ENCODE results near the gene DHX58. TPM values are rescaled to one million over a fixed set of nuclear protein-coding genes. Genes with fewer than 3 reads are reported as not detected.

Gene DHX58
- total and polyA plus RNA-seq, 10 of the 15 experiments (the other 5 are each of a cell fraction or from before 2014, with no cell fraction given), result 3.5 to 69.8 (median 16.4) TPM

DNA sequence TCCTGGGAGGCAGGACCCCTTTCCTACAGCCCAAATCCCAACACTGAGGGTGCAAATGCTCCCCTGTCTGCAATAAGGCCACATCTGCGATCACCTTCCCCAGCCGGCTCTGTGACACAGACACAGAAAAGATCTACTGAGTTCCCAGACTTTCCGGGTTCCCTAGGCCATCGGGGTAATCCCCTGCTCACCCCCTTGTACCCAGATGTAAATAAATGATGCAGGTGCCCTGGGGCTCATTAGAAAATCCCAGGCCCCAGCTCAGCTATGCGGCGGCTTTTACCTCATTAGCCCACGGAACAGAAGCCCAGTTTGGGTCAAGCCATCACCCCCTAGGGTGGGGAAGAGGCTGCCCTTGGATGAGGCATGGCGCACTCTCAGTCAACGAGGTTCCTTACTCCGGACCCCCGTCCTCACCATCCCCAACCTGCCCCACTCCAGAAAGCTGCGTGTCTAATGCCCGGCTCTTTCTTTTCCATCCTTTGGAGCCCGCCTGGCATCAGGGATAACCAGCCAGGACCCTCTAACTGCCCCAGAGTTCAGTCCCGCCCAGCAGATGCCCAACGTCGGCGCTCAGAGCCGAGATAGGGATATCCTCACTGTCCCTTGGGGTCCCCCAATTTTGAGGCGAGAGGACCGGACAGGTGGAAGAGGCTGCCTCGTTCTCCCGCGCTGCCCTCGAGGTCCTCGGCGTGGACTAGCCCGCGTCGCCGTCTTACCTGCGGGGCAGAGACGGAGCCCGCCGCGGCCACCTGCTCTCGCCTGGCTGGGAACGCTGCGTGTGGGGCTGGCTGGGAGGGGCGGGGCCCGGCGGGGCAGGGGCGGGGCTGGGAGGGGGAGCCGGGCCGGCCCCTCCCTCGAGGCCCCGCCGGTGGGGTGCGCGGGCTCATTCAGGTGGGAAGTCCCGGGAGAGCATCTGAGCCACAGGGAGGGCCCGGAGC, 14.6 kb downstream of the DHX58 start, which contains the start of gene ZNF385C (continued):
- TF ChIP-seq SREBF2 (IDR thresholded peaks at IDR 0.05; ENCODE audit: low read length) (no peak), SUZ12 (IDR thresholded peaks at IDR 0.05; ENCODE audit: unreplicated experiment) (no peak)
- TF ChIP-seq, protein P1, sequence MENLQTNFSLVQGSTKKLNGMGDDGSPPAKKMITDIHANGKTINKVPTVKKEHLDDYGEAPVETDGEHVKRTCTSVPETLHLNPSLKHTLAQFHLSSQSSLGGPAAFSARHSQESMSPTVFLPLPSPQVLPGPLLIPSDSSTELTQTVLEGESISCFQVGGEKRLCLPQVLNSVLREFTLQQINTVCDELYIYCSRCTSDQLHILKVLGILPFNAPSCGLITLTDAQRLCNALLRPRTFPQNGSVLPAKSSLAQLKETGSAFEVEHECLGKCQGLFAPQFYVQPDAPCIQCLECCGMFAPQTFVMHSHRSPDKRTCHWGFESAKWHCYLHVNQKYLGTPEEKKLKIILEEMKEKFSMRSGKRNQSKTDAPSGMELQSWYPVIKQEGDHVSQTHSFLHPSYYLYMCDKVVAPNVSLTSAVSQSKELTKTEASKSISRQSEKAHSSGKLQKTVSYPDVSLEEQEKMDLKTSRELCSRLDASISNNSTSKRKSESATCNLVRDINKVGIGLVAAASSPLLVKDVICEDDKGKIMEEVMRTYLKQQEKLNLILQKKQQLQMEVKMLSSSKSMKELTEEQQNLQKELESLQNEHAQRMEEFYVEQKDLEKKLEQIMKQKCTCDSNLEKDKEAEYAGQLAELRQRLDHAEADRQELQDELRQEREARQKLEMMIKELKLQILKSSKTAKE (IDR thresholded peaks at IDR 0.05; ENCODE audit: low read depth, poor library complexity, severe bottlenecking), result no peak

GRCh38 chr17:42096360-42097111, 16.0 kb downstream of the DHX58 start:
- no peaks in the 10 kb centered on the region for H3K36me3 ChIP-seq (ENCODE audit: control insufficient read depth in 2 of 2, insufficient read depth in 2 of 2, low read length in 1 of 2)
- POLR2A ChIA-PET, result interaction anchor here (0.6 kb wide), 1 partner anchor 39 kb away, joined by 3 read pairs; no protein-coding TSS in a partner anchor
- H3K9me3 ChIP-seq (replicated peaks; ENCODE audit: control insufficient read depth, insufficient read depth, low read length), result no peaks in the 10 kb centered on the region
- intact Hi-C loops (cut with micrococcal nuclease; ENCODE audit: unreplicated experiment), result no loop called here
- RAD21 ChIA-PET (ENCODE audit: unreplicated experiment), result interaction anchor here (0.5 kb wide), 1 partner anchor 12 kb away, joined by 3 read pairs; no protein-coding TSS in a partner anchor
- no peak overlapping the region for H3K4me2 ChIP-seq (ENCODE audit: control insufficient read depth, insufficient read depth)
- TF ChIP-seq MLLT1 (IDR thresholded peaks at IDR 0.05) (no peak), SREBF1 (IDR thresholded peaks at IDR 0.05; ENCODE audit: low read length) (no peak), ZNF207 (IDR thresholded peaks at IDR 0.05; ENCODE audit: borderline replicate concordance) (no peak)
- TF ChIP-seq, protein P2, sequence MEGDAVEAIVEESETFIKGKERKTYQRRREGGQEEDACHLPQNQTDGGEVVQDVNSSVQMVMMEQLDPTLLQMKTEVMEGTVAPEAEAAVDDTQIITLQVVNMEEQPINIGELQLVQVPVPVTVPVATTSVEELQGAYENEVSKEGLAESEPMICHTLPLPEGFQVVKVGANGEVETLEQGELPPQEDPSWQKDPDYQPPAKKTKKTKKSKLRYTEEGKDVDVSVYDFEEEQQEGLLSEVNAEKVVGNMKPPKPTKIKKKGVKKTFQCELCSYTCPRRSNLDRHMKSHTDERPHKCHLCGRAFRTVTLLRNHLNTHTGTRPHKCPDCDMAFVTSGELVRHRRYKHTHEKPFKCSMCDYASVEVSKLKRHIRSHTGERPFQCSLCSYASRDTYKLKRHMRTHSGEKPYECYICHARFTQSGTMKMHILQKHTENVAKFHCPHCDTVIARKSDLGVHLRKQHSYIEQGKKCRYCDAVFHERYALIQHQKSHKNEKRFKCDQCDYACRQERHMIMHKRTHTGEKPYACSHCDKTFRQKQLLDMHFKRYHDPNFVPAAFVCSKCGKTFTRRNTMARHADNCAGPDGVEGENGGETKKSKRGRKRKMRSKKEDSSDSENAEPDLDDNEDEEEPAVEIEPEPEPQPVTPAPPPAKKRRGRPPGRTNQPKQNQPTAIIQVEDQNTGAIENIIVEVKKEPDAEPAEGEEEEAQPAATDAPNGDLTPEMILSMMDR (IDR thresholded peaks at IDR 0.05 in 2 of 3, conservative IDR thresholded peaks at IDR 0.05 in 1 of 3; ENCODE audit: control insufficient read depth in 2 of 3, extremely low read depth in 1 of 3, insufficient read depth in 1 of 3, low read depth in 3 of 3, low read length in 3 of 3), result 0 out of 6 replicates have a peak, but pooled peaks of 1 of the 3 experiments have one; percentile 5
- peaks cover 1 to 6% of the 10 kb centered on the region in 2 experiments; a peak in 1 of 4 replicates for H3K27me3 ChIP-seq (replicated peaks in 1 of 2; ENCODE audit: control insufficient read depth in 2 of 2, insufficient read depth in 2 of 2, low read length in 1 of 2)
- no peak for DNase-seq (ENCODE audit: low read depth, low spot score)
- no peak for FAIRE-seq
- BruUV-seq (replicated peaks), result no TSS peak
- 0 out of 2 replicates have a peak, but pooled peaks cover 3% of the 10 kb centered on the region for H4K20me1 ChIP-seq (ENCODE audit: control insufficient read depth, insufficient read depth)
- 43% methylated on average over 8 of the region's 8 CpGs for WGBS (ENCODE audit: insufficient coverage, insufficient replicate concordance, low lambda C conversion rate, missing lambda C conversion rate)
- CTCF ChIA-PET, result interaction anchor here (0.6 to 2.1 kb wide), 5 partner anchors 19 to 789 kb away, joined by 3 to 7 read pairs (median 4); no protein-coding TSS in a partner anchor
- H3K4me3 ChIP-seq, result no peak overlapping the region
- in situ Hi-C loops (cut with MboI), result no loop called here
- H3K4me1 ChIP-seq (ENCODE audit: control insufficient read depth, insufficient read depth, low read length), result peaks cover 5% of the 10 kb centered on the region
- H3K9ac ChIP-seq (ENCODE audit: control insufficient read depth, insufficient read depth, low read length), result no peak overlapping the region
- SMC1A ChIA-PET (ENCODE audit: uncharacterized antibody, unreplicated experiment), result interaction anchor here (0.5 to 2.4 kb wide), 3 partner anchors 12 to 132 kb away, joined by 4 to 6 read pairs (median 4); no protein-coding TSS in a partner anchor
- no peak overlapping the region for H3K27ac ChIP-seq (ENCODE audit: control insufficient read depth, insufficient read depth)
- H2AFZ ChIP-seq (ENCODE audit: control insufficient read depth, low read depth, low read length), result no peak overlapping the region
- no peak for ATAC-seq
- no peaks in the 10 kb centered on the region for H3K79me2 ChIP-seq (ENCODE audit: control insufficient read depth, insufficient read depth, low read length)
